Measurements from ENCODE around the gene LSM7. TPM values are rescaled to one million over a fixed set of nuclear protein-coding genes. Genes with fewer than 3 reads are reported as not detected.

Gene LSM7
- polyA plus RNA-seq, 5 donors, result 89.7 to 151 (median 99.2) TPM

DNA sequence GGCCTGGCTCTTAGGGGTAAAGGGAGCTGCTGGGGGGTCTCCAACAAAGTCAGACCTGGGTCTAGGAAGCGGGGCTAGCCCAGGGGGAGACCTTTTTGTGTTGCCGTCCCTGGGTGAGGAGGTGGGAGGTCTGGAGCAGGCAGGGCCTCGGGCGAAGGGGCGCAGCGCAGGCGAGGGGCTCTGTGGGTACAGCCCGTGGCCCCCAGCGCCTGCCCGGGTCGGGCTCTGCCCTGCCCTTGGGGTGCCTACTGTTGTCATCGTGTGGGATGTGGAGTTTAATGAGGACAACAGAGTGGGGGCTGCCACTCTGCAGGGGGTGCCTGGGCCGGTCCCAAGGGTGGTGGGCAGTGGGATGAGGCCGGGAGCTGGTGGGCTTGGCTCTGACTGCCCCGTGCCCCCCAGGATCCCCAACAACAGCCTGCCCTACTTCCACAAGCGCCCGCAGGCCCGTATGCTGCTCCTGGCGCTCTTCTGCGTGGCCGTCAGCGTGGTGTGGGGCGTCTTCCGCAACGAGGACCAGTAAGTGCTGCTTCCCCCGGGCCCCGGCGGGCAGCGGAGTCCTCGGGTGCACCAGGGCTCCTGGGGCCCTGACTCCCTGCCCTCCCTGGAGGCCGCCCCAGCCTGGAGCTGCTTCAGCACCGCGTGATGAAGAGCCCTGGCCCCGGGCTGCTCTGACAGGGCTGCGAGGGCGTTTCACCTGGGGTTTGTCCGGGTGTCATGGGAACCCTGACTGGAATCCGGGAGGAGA, 12.3 kb upstream of the LSM7 start:
- DNase-seq, result no peak

DNA sequence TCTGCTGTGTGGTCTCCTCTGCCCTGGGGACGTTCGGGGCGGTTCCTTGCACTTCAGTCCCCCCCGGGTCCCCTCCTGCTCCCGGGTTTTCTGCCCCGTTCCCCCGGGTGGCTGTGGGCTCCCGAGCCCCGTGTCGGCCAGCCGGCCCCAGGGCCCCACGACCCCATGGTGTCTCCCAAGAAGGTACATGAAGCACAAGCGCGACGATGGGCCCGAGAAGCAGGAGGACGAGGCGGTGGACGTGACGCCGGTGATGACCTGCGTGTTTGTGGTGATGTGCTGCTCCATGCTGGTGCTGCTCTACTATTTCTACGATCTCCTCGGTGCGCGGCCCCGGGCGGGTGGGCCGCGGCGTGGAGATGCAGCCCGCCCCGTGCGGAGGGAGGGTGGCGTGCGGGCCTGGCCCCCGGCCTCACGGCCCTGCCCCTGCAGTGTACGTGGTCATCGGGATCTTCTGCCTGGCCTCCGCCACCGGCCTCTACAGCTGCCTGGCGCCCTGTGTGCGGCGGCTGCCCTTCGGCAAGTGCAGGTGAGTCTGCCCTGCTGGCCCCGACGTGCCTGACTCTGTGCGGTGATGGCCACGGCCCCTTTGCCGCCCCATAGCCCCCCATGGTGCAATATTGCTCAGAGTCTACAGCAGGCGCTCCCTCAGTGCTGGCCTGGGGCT, 11.4 kb upstream of the LSM7 start:
- no peak for DNase-seq

DNA sequence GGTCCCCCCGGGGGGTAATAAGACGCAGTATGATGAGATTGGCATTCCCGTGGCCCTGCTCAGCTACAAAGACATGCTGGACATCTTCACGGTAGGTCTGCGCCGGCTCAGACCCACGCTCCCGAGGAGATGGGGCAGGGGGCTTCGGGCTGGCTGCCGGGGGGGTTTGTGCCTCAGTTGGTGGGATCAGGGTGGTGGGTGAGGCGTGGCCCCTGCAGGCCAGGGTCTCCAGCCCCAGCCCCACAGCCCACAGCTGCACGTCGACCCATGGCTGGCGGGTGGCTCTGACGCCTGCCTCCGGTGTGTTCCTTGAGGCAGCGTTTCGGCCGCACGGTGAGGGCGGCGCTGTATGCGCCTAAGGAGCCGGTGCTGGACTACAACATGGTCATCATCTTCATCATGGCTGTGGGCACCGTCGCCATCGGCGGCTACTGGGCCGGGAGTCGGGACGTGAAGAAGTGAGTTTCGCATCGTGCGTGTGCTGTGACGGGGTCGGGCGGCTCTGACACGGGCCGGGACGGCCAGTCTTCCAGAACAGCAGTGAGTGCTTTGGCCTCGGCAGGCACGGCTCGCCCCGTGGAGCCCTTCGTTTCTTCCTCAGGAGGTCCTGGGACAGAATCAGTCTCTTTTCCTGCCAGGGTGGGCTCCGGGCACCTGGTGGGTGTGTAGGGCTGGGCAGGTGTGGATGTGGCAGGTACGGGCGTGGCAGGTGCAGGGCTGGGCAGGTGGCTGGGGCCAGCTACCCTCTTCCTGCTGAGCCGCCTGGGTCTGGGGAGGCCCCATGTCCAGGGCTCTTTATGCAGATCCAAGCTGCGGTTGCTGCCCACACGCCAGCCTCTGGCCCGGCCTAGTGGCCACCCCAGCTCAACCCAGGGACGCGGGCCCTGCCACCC, 10.6 kb upstream of the LSM7 start:
- DNase-seq, result no peak

DNA sequence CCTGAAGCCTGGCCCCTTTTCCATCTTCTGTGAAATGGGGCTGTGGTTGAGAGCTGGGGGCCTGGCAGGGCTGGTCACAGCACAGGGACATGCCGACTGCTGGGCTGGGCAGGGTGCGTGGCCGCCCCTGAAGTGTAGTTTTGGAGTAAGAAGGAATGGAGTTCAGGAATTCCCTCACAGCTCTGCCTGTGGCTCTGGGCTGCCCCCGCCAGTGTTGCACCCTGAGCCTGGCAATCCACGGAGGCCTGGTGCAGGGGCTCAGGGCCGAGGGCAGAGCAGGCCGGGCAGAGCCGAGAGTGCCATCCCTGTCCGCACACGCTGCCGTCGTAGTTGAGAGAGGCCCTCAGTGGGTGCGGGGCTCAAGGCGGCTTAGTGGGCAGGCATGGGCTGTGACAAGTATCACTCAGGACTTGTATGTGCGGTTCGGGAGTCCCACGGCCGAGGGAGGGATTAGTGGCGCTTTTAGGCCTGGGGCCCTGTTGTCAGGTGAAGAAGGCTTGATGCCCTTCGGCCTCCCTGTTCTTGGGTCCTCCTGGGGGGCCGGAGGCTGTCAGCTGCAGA, 9.7 kb upstream of the LSM7 start:
- no peak for DNase-seq

DNA sequence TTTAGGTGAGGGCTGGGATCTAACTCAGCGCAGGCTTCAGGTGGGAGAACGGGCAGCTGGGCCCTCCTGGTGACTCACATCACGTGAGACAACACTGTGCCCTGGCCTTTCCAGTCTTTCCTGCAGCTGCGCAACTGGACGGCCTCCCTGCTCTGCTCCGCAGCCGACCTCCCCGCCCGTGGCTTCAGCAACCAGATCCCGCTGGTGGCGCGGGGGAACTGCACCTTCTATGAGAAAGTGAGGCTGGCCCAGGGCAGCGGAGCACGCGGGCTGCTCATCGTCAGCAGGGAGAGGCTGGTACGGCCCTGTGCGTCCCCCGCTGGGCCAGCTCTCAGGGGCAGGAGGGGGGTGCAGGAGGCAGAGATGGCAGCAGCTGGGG, 8.9 kb upstream of the LSM7 start:
- DNase-seq, result no peak

DNA sequence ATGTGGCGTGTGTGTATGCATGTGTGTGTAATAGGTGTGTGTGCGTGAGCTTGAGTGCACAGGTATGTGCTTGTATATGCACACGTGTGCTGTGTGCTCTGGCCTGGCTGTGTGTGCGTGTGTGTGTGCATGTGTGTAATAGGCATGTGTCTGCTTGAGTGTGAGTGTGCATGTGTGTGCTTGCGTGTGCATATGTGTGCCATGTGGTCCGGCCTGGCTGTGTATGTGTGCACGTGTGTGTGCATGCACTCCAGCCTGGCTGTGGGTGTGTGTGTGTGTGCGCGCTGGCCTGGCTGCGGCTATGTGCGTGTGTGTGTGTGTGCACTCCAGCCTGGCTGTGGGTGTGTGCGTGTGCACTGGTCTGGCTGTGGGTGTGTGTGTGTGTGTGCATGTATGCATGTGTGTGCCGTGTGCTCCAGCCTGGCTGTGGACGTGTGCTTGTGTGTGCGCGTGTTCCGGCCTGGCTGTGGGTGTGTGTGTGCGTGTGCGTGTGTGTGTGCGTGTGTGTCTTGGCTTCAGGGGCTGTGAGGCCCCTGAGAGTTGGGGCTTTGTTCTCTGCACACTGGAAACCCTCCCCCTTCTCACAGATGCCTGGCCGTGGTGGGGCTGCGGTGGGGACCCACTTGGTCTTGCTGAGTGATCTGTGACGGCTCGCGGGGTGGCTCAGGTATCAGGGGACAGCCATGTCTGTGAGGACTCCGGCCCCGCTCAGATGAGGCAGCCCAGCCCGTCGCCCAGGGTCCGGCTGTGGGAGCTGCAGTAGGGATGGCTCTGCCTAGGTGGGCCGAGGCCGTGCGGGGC, 8.3 kb upstream of the LSM7 start:
- DNase-seq, result no peak

DNA sequence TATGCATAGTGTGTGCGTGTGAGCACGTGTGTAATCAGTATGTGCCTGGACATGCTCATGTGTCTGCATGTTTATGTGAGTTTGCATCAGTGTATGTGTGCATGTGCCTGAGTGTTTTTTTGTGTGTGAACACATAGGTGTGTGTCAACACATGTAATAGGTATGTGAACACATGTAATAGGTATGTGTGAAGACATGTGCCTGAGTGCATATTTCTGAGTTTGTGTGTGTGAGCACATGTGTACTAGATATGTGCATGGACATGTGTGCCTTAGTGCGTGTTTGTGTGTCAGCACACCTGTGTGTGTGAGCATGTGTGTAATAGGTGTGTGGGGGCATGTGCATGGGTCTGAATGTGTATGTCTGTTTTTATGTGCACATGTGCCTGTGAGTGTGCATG, 7.5 kb upstream of the LSM7 start:
- DNase-seq, result no peak

DNA sequence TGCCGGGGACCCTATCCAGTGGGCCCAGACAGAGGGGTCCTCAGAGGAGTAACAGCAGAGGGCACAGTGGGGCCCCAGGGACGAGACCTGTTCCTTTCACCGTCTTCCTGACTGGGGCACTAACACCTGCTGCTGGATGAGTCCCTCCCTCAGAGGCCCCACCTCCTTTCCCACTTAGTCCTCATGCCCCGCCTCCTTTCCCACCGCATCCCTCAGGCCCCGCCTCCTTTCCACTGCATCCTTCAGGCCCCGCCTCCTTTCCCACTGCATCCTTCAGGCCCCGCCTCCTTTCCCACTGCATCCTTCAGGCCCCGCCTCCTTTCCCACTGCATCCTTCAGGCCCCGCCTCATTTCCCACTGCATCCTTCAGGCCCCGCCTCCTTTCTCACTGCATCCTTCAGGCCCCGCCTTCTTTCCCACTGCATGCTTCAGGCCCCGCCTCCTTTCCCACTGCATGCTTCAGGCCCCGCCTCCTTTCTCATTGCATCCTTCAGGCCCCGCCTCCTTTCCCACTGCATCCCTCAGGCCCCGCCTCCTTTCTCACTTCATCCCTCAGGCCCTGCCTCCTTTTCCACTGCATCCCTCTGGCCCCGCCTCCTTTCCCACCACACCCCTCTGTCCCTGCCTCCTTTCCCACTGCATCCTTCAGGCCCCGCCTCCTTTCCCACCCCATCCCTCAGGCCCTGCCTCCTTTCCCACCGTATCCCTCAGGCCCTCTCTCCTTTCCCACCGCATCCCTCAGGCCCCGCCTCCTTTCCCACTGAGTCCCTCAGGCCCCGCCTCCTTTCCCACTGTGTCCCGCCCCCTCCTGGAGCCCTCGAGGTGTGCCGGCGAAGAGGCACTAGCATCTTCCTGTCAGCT, 6.8 kb upstream of the LSM7 start:
- DNase-seq, result no peak

DNA sequence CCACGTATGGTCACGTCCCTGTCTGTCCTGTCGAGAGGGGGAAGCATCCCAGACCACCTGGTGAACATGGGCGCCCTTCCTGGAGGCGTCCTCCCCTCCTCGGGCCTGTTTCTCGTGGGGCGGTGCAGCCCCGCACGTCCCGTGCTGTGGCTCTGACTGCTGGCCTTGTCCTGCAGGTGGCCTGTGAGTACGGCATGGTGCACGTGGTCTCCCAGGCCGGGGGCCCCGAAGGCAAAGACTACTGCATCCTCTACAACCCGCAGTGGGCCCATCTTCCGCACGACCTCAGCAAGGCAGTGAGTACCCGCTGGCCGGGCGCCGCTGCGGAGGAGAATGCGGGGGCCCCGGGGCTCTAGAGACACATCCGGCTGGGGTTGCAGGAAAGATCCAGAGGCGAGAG, 6.0 kb upstream of the LSM7 start:
- DNase-seq, result no peak

DNA sequence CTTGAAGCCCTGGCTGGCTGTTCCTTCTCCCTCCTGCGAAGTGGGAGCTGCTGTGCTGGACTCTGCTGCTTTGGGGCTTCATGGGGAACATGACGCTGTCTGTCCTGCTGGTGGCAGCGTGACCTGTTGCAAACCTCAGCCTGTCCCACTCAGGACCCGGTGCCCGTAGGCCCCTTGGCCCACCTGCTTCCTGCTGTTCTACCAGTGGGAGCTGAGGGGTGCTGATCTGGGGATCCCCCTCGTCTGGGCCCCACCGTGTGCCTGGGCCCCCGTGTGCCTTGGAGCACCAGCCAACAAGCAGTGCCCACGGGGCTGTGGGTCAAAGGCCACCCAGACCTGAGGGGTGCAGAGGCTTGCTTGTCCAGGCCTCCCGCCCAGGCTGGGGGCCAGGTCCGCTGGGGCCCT, 5.4 kb upstream of the LSM7 start:
- no peak for DNase-seq

DNA sequence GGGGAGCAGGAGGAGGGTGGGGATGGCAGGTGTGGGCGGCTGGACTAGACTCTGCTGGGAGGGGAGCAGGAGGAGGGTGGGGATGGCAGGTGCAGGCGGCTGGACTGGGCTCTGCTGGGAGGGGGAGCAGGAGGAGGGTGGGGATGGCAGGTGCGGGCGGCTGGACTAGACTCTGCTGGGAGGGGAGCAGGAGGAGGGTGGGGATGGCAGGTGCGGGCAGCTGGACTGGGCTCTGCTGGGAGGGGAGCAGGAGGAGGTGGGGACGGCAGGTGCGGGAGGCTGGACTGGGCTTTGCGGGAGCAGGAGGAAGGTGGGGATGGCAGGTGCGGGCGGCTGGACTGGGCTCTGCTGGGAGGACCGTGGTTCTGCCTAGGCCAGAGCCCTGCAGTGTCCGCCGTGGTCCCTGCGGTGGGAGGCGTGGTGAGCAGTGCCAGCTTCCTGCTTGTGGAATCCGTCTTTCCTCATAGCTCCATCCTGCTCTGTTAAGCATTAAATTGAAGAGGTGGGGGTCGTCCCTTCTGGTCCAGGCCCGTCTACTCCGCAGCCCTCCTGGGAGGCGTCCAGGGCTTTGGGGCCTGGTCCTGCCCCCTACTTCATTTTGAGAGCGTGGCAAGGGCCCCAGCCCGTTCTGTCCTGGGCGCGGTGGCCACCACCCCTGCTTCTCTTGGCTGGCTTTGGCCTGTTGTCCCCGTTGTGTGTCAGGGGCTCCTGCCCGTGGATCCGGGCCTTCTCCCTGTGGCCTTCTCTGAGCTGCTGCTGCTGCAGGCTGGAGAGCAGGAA, 4.8 kb upstream of the LSM7 start:
- no peak for DNase-seq

DNA sequence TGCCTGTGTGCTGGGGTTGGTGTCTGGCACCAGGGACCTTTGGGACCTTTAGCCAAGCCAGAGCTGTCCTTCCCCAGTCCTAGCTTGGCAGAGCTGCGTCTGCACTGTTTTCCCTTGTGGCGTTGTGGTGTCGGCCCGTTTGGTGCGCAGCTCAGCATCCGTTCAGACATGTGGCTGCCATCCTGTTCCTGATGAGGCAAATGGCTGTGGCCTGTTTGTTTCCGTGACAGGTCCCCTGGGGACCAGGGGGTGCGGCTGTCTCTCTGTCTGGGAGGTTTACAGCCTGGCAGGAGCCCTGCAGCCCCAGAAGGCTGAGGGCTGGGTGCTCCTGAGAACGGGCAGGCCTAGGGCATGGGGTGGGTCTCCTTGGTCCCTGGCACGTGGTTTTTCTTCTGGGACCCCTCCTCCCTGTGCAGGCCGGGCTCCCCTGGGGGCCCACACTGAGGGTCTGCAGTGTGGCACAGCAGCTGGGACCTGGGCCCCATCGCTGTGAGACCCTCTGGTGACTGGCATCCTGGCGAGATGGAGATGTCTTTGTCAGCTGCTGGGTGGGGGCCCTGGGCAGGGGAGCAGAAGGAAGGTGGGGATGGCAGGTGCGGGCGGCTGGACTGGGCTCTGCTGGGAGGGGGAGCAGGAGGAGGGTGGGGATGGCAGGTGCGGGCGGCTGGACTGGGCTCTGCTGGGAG, 4.1 kb upstream of the LSM7 start:
- DNase-seq, result no peak

DNA sequence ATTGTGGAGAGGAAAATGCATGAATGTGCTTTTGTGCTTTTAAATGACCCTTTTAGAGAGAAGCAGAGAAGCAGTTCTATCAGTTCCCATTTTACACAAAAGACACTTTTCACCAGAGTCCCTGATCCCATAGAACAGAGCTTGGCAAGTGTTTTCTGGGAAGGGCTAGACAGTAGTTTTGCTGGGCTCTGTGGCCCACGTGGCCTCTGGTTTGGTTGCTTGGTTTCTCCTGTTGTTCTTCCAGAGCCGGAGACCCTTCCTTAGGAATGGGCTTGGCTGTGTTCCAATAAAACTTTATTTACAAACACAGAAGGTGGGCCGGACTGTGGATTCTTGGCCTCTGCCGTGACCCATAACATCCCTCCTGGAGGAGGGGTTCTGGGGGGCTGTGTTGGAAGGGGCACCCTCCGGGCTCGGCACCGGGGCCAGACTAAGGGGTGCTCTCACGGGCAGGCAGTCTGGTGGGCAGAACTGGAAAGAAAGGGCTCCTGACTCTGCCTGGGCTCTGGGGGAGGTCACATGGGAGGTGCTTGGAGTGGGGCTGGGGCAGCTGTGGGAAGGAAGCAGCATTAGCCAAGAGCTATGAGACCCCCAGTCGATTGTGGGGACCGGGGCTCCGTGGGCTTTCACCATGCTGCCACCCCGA, 3.3 kb upstream of the LSM7 start:
- no peak for DNase-seq

DNA sequence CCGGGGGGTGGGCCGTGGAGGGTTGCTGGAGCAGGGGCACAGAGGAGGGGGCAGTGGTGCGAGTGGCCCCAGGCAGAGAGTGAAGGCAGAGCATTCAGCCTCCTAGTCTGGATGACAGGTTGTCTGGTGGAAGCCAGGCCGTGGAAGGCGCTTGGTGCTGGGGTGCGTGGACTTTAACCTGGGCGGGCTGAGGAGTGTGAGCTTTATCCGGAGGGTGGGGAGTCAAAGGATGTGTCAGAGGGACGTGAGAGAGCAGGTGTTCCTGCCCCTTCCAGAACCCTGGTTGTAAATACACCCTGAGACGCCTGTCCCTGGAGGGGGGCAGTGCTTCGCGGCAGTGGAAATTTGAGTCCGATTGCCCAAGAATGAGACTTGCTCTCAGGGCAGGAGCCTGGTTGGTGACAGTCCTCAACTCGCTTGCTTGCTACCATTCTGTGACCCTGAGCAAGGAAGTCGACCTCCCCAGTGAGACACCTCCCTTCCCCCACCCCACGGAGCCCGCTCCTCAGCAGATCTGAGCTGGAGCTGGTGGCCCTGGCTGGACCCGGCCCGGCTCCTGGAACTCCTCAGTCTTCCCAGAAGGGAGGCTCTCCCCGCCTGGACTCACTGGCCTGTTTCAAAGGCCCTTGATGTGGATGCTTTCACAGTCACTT, 2.4 kb upstream of the LSM7 start:
- DNase-seq, result no peak

DNA sequence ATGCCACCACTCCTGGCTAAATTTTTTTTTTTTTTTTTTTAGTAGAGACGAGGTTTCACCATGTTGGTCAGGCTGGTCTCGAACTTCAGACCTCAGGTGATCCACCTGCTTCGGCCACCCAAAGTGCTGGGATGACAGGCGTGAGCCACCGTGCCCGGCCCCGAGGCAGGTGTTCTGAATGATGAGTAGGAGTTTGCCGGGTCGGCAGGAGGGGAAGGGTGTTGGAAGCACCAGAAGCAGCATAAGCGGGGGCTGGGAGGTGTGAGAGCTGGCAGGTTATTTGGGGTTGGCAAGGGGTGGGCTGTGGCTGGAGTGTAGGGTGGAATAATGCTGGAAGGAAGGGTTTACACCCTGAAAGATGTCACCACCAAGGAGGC, 1.9 kb upstream of the LSM7 start:
- DNase-seq, result no peak

DNA sequence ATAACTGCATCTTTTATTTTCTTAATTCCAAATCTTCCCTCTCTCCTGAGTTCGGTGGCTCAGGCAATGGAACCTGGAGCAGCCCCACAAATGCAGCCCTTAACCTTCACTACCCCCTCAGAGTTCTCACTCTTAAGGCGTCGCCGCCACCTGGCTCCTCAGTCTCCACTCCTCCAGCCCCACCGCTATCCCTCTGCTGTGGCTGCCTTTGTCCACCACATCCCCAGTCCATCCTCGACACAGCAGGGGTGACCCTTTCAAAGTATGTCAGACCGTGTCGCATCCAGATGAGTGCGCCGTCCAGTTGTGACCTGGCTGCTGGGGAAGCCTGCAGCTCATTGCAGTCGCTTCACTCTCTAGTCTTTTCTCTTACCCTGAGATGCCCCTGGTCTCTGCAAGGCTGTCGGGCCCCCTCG, 1.1 kb upstream of the LSM7 start:
- DNase-seq, result no peak

DNA sequence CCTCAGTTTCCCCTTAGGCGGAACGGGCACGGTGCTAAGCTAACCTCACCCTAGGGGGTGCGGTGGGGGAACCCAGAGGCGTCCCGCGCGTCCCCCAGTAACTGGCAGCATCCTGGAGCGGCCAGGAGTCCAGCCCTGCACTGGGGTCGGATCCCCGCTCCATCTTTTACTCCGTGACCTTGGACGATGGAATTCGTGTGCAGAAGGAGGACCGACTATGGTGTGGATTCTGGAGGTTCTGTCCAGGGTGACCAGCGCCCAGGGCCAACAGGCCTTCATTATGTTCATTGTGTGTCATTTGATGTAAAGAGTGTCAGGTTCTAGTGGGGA, 728 bp upstream of the LSM7 start:
- no peak for DNase-seq

DNA sequence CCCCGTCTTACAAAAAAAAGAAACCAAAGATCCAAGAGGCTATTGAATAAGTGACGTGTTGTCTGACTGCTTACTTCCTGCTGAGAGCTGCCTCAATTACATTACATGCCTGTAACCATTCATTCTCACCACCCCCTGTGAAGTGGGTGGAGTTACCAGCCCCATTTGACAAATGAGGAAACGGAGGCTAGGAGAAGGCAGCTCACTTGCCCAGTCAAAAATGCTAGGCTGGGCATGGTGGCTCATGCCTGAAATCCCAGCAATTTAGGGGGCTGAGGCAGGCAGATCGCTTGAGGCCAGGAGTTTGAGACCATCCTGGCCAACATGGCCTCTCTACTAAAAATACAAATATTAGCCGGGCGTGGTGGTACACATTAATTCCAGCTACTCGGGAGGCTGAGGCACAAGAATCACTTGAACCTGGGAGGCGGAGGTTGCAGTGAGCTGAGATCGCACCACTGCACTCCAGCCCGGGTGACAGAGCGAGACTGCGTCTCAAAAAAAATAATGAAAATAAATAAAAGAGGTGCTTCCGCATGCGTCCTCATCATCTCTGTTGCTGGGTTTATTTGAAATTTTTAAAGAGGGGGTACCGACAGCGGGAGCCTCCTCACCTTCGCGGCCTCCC, 499 bp downstream of the LSM7 start:
- DNase-seq, result no peak

Measured in right lung (tissue), 5 donors.